Activated B cell treated with CpG ODN at 0.5 μM for 24 hours (primary cell): ENCODE results near the gene TMEM9. TPM values are rescaled to one million over a fixed set of nuclear protein-coding genes. Genes with fewer than 3 reads are reported as not detected.

Experiments
- ATAC-seq: fragments of 200-7000 bp; cut with Tn5 transposase; one replicate; pipeline ENCODE4 v1.10.0; 2021; ENCODE audit warnings: low read depth, mild to moderate bottlenecking, moderate library complexity
- CTCF ChIA-PET: fragments of 350-600 bp; sonication (Branson Sonifier 250); formaldehyde crosslinking; loops from one replicate; lab custom pipeline; 2021; ENCODE audit warnings: antibody characterized with exemption; lab: Charles Lee
- POLR2A ChIA-PET: fragments of 350-600 bp; sonication (Branson Sonifier 250); formaldehyde crosslinking; loops from one replicate; lab custom pipeline; 2021; ENCODE audit warnings: antibody characterized with exemption; lab: Charles Lee
- DNase-seq: peaks from one replicate; pipeline ENCODE4 v3.0.0; 2022
- H3K27ac Mint-ChIP-seq: one replicate; pipeline ENCODE4 v1.8.0; 2020; ENCODE audit warnings: mixed read lengths
- H3K27me3 Mint-ChIP-seq: one replicate; pipeline ENCODE4 v1.8.0; 2021; ENCODE audit warnings: mixed read lengths
- H3K36me3 Mint-ChIP-seq: one replicate; pipeline ENCODE4 v1.8.0; 2021; ENCODE audit warnings: low read depth, mixed read lengths
- H3K4me1 Mint-ChIP-seq: one replicate; pipeline ENCODE4 v1.8.0; 2021; ENCODE audit warnings: mixed read lengths
- H3K4me3 Mint-ChIP-seq: one replicate; pipeline ENCODE4 v1.8.0; 2020; ENCODE audit warnings: mild to moderate bottlenecking, mixed read lengths
- H3K9me3 Mint-ChIP-seq: one replicate; pipeline ENCODE4 v1.8.0; 2020; ENCODE audit warnings: mixed read lengths
- intact Hi-C: fragments of 100-400 bp; cut with micrococcal nuclease; formaldehyde crosslinking; loops from one replicate; pipeline ENCODE4 v1.15.1; 2024
- total RNA-seq: library from RNA; stranded (reverse); gene quantifications from 2 replicates; pipeline ENCODE4 v1.2.3, GENCODE V29; 2022
- TF ChIP-seq, protein P1 (sequence below): fragments of 200-600 bp; IDR thresholded peaks from one replicate; pipeline ENCODE4 v1.8.0; 2022; ENCODE audit warnings: antibody characterized with exemption, mild to moderate bottlenecking

The TMEM9 gene
- total RNA-seq, 1 donor from 2014 or later, result 19.0 TPM

DNA sequence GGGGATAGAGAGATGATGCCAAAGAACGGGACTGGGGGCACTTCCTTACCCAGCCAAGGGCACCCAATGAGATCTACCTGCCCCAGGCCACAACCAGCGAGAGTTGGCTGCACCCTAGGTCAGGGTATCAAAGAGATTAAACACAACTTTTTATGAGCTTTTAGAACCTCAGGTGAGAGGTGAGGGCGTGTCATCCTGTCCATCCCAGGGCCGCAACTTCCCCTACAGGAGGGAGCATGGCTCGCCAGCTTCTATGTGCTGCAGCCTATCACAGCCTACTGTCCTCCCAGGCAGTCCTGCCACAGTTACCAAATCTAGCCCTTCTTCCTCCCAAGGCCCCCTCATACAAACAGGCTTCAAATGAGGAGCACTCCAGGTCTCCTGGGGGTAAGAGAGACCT, 12.9 kb downstream of the TMEM9 start:
- ChIA-PET POLR2A (no interaction called here), CTCF (interaction anchor here (1.0 kb wide), 1 partner anchor 27 kb away, joined by 3 read pairs; no protein-coding TSS in a partner anchor)
- DNase-seq (no peak), ATAC-seq (no peak)
- H3K4me1 Mint-ChIP-seq, result peaks cover 5% of the 10 kb centered on the region
- no peak overlapping the region for H3K4me3 Mint-ChIP-seq
- intact Hi-C loops, result no loop called here
- no peaks in the 10 kb centered on the region for H3K27me3 Mint-ChIP-seq
- TF ChIP-seq, protein P1, sequence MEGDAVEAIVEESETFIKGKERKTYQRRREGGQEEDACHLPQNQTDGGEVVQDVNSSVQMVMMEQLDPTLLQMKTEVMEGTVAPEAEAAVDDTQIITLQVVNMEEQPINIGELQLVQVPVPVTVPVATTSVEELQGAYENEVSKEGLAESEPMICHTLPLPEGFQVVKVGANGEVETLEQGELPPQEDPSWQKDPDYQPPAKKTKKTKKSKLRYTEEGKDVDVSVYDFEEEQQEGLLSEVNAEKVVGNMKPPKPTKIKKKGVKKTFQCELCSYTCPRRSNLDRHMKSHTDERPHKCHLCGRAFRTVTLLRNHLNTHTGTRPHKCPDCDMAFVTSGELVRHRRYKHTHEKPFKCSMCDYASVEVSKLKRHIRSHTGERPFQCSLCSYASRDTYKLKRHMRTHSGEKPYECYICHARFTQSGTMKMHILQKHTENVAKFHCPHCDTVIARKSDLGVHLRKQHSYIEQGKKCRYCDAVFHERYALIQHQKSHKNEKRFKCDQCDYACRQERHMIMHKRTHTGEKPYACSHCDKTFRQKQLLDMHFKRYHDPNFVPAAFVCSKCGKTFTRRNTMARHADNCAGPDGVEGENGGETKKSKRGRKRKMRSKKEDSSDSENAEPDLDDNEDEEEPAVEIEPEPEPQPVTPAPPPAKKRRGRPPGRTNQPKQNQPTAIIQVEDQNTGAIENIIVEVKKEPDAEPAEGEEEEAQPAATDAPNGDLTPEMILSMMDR, result no peak
- H3K27ac Mint-ChIP-seq, result no peak overlapping the region
- peaks cover 76% of the 10 kb centered on the region for H3K36me3 Mint-ChIP-seq
- H3K9me3 Mint-ChIP-seq, result no peaks in the 10 kb centered on the region

- POLR2A ChIA-PET, result interaction anchor here (1.0 kb wide), 1 partner anchor 14 kb away, joined by 3 read pairs; no protein-coding TSS in a partner anchor
- no peak for ATAC-seq
- Mint-ChIP-seq H3K4me1 (peaks cover 5% of the 10 kb centered on the region), H3K9me3 (no peaks in the 10 kb centered on the region), H3K4me3 (no peak overlapping the region), H3K27me3 (no peaks in the 10 kb centered on the region), H3K27ac (no peak overlapping the region), H3K36me3 (peaks cover 76% of the 10 kb centered on the region)
- TF ChIP-seq, protein P1, result no peak
- DNase-seq, result no peak
- CTCF ChIA-PET, result interaction anchor here (1.0 to 1.3 kb wide), 2 partner anchors 8 to 27 kb away, joined by 3 read pairs; no protein-coding TSS in a partner anchor
- intact Hi-C loops, result no loop called here
Measured at GRCh38 chr1:201140941-201141260, 13.4 kb downstream of the TMEM9 start.

GRCh38 chr1:201140235-201140940, 13.9 kb downstream of the TMEM9 start:
- H3K27ac Mint-ChIP-seq, result peak overlapping the region; percentile 20
- ChIA-PET CTCF (interaction anchor here (1.3 kb wide), 1 partner anchor 9 kb away, joined by 3 read pairs; no protein-coding TSS in a partner anchor), POLR2A (interaction anchor here (0.6 to 1.0 kb wide), 2 partner anchors 14 to 332 kb away, joined by 3 to 4 read pairs; no protein-coding TSS in a partner anchor)
- H3K36me3 Mint-ChIP-seq, result peaks cover 76% of the 10 kb centered on the region
- H3K9me3 Mint-ChIP-seq, result no peaks in the 10 kb centered on the region
- TF ChIP-seq, protein P1, result no peak
- no peak for DNase-seq
- H3K4me3 Mint-ChIP-seq, result no peak overlapping the region
- H3K27me3 Mint-ChIP-seq, result no peaks in the 10 kb centered on the region
- intact Hi-C loops, result no loop called here
- peak; percentile 25 for ATAC-seq
- H3K4me1 Mint-ChIP-seq, result peaks cover 5% of the 10 kb centered on the region

DNA sequence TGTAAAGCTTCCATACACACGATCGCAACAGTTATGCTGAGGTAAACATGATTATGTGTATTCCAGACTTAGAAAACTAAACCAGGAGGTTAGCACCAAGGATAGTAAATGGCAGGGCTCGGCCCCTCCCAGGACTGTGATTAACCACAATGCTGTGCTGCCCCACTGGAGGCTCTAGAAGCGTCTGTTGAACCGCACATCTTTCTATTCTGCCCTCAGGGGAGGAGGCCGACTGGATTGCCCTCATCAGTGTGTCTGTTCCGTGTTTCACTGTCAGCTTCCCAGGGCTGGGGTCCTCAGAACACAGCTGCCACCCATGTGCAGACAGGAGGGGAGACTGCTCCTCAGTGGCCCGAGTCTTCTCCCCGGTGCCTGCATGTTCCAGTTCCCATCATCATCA, 14.5 kb downstream of the TMEM9 start:
- TF ChIP-seq, protein P1, result no peak
- H3K4me1 Mint-ChIP-seq, result peaks cover 5% of the 10 kb centered on the region
- intact Hi-C loops, result no loop called here
- H3K9me3 Mint-ChIP-seq, result no peaks in the 10 kb centered on the region
- no peak overlapping the region for H3K27ac Mint-ChIP-seq
- ATAC-seq (no peak), DNase-seq (no peak)
- peaks cover 75% of the 10 kb centered on the region for H3K36me3 Mint-ChIP-seq
- H3K27me3 Mint-ChIP-seq, result no peaks in the 10 kb centered on the region
- CTCF ChIA-PET, result interaction anchor here (1.3 kb wide), 1 partner anchor 9 kb away, joined by 3 read pairs; no protein-coding TSS in a partner anchor
- H3K4me3 Mint-ChIP-seq, result no peak overlapping the region
- POLR2A ChIA-PET, result interaction anchor here (0.6 to 1.0 kb wide), 2 partner anchors 15 to 332 kb away, joined by 3 to 4 read pairs; no protein-coding TSS in a partner anchor

DNA sequence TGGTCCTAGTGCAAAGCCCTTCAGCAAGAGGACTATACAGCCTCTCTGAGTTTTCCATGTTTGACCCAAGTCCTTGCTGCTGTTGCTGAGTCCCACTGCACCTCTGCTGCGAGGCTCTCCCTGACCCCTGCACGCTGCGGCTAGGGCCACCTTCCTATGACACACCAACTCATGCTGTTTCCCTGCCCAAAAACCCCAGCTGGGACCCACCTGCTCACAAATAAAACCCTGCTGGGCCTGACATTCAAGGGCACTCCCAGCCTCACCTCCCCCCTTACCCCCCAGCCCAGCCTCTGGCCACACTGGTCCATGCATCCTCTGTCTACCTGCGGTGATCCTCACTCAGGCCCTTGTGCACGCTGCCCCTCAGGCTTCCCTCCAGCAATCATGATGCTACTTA, 15.0 kb downstream of the TMEM9 start:
- H3K4me1 Mint-ChIP-seq, result peaks cover 5% of the 10 kb centered on the region
- ChIA-PET CTCF (no interaction called here), POLR2A (interaction anchor here (0.6 kb wide), 1 partner anchor 333 kb away, joined by 4 read pairs; no protein-coding TSS in a partner anchor)
- intact Hi-C loops, result no loop called here
- H3K27me3 Mint-ChIP-seq, result no peaks in the 10 kb centered on the region
- DNase-seq, result no peak
- no peak overlapping the region for H3K4me3 Mint-ChIP-seq
- TF ChIP-seq, protein P1, result no peak
- ATAC-seq, result no peak
- peaks cover 75% of the 10 kb centered on the region for H3K36me3 Mint-ChIP-seq
- no peak overlapping the region for H3K27ac Mint-ChIP-seq
- no peaks in the 10 kb centered on the region for H3K9me3 Mint-ChIP-seq
